Astrocyte of the cerebellum (primary cell): ENCODE results near the gene TRIB2.

Source experiments
- DNase-seq: peaks from one replicate; pipeline ENCODE4 v3.0.0-alpha.2; 2011; ENCODE audit warnings: low read depth
- H3K4me3 ChIP-seq: 2 replicates; pipeline ENCODE4 v1.5.1; 2011; ENCODE audit warnings: mild to moderate bottlenecking, low read depth, low read length, moderate library complexity
- in situ Hi-C: cut with HindIII; loops from 2 replicates; pipeline ENCODE4 v1.10.0; 2017; ENCODE audit warnings: low sequenced_read_pairs
- TF ChIP-seq, protein P1 (sequence below): IDR thresholded peaks from 2 replicates; pipeline ENCODE4 v1.5.1; 2012; ENCODE audit warnings: low read length, low read depth, moderate library complexity, mild to moderate bottlenecking; ENCODE audit errors: missing control alignments

The TRIB2 gene

DNA sequence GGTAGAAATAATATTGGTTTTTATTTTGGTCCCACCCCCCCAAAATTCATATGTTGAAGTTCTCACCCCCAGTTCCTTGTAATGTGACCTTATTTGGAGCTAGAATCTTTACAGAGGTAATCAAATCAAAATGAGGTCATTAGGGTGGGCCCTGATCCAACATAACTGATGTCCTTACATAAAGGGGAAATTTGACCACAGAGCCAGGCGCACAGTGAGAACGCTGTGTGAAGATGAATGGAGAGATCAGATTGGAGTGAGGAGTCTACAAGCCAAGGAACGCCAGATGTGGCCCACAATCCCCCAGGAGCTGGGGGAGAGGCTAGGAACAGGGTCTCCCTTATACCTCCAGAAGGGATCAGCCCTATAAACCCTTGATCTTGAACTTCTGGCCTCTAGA, 31.6 kb upstream of the TRIB2 start:
- in situ Hi-C loops, result no loop called here
- no peak overlapping the region for H3K4me3 ChIP-seq
- no peak for DNase-seq
- TF ChIP-seq, protein P1, sequence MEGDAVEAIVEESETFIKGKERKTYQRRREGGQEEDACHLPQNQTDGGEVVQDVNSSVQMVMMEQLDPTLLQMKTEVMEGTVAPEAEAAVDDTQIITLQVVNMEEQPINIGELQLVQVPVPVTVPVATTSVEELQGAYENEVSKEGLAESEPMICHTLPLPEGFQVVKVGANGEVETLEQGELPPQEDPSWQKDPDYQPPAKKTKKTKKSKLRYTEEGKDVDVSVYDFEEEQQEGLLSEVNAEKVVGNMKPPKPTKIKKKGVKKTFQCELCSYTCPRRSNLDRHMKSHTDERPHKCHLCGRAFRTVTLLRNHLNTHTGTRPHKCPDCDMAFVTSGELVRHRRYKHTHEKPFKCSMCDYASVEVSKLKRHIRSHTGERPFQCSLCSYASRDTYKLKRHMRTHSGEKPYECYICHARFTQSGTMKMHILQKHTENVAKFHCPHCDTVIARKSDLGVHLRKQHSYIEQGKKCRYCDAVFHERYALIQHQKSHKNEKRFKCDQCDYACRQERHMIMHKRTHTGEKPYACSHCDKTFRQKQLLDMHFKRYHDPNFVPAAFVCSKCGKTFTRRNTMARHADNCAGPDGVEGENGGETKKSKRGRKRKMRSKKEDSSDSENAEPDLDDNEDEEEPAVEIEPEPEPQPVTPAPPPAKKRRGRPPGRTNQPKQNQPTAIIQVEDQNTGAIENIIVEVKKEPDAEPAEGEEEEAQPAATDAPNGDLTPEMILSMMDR, result no peak

DNA sequence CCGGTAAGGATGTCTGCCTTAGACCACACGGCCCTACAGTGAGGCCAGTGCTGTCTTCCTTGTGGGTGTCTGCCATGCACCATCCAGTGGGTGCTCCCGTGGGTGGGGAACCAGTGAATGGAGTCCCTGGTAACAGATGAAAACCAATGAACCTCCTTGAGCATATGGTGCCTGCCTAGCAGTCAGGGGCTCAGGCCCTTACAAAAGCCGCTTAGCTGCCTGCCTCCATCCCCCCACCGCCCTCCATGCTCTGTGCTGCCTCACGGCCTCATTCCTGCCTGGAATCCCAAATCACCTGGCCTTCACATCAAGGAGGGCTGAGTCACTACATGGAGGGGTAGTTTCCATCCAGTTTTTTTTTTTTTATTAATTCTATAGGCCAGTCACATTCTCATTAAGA, 30.8 kb upstream of the TRIB2 start:
- no peak overlapping the region for H3K4me3 ChIP-seq
- in situ Hi-C loops, result no loop called here
- TF ChIP-seq, protein P1, result no peak
- DNase-seq, result no peak

DNA sequence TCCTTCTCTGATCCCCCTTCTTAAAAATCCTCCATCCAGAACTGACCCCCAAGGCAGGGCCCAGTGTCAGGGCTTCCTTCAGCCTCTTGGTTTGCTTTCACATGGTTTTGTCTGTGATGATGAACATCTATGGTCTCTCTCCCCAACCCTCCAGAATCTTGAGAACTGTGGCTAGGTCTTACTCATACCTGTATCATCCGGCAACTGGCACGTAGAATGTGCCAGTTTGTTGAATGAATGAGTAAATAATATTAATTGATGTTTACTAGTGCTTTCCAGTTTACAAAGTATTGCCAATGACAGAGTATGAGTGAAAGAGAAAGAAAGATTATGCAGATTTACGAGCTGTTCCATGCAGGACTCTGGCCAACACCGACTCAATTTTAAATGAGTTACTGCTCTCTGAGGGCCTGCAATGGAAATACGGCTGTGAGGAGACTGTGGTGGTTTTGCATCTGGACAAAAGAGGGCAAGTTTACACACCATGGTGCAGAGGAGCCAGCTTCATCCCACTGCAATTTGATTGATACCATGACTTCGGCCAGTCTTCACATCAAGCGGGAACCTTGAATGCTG, 29.9 kb upstream of the TRIB2 start:
- TF ChIP-seq, protein P1, result no peak
- in situ Hi-C loops, result no loop called here

DNA sequence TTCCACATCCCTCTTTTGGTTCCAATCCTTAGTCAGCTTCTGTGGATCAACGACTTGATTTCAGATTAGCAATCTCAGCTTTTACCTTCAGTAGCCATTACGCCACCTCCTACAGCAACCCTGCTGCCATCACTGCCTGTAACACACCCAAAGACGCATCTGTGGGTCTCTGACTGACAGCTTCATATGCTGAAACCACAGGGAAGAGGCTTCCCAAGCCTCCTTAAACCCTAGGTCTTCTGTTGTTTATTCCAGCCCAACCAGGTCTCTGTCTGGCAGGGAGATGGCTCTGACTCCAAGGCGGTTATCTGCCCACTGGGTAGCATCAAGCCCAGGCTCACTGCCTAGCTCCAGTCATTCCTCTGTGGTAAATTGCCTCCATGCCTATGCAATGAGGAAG, 28.6 kb upstream of the TRIB2 start:
- TF ChIP-seq, protein P1, result no peak
- no peak overlapping the region for H3K4me3 ChIP-seq
- no peak for DNase-seq
- in situ Hi-C loops, result no loop called here

More for the DNA sequence above, 29.9 kb upstream of the TRIB2 start:
- DNase-seq, result no peak
- H3K4me3 ChIP-seq, result no peak overlapping the region

DNA sequence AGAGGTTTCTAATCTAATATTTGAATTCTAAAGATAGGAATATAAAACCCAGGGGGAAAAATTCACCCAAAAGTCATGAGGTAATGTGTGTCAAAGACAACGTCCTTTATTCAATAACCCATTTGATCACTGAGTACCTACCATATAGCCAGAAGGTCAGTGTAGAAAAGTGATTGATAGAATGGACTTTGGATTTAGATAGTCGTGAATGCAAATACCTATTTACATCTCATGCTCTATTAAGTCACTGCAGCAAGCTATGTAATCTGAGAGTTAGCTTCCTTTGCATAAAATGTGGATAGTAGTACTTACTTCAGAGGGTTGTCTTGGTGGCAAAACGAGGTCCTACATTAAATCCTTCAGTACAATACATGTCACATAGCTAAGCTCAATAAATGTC, 27.8 kb upstream of the TRIB2 start:
- no peak overlapping the region for H3K4me3 ChIP-seq

DNA sequence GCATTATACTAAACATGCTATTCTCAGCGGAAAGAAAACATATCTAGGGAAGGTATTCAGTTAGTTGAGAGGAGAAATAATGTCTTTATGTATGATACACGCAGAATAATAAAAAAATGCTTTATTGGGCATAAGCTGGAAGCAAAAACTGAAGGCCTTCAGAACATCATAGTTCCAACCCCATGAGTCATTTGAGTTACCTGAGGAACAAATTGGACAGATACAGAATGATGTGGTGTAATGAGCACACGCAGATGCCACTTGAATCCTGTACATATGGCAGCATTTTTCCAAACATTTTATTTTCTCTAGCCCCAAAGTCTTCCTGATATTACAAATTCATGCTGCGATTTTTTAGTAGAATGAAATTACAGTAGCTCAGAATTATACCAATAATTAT, 23.2 kb upstream of the TRIB2 start:
- DNase-seq, result no peak
- H3K4me3 ChIP-seq, result no peak overlapping the region
- in situ Hi-C loops, result no loop called here
- TF ChIP-seq, protein P1, result no peak

More for the DNA sequence above, 27.8 kb upstream of the TRIB2 start:
- no peak for DNase-seq
- TF ChIP-seq, protein P1, result no peak
- in situ Hi-C loops, result no loop called here
